ENCODE results near the gene GNG8. TPM values are rescaled to one million over a fixed set of nuclear protein-coding genes. Genes with fewer than 3 reads are reported as not detected.

Gene GNG8
- total and polyA plus RNA-seq, 2 of the 13 experiments (the other 11 are each of a cell fraction or from before 2014, with no cell fraction given): not detected

DNA sequence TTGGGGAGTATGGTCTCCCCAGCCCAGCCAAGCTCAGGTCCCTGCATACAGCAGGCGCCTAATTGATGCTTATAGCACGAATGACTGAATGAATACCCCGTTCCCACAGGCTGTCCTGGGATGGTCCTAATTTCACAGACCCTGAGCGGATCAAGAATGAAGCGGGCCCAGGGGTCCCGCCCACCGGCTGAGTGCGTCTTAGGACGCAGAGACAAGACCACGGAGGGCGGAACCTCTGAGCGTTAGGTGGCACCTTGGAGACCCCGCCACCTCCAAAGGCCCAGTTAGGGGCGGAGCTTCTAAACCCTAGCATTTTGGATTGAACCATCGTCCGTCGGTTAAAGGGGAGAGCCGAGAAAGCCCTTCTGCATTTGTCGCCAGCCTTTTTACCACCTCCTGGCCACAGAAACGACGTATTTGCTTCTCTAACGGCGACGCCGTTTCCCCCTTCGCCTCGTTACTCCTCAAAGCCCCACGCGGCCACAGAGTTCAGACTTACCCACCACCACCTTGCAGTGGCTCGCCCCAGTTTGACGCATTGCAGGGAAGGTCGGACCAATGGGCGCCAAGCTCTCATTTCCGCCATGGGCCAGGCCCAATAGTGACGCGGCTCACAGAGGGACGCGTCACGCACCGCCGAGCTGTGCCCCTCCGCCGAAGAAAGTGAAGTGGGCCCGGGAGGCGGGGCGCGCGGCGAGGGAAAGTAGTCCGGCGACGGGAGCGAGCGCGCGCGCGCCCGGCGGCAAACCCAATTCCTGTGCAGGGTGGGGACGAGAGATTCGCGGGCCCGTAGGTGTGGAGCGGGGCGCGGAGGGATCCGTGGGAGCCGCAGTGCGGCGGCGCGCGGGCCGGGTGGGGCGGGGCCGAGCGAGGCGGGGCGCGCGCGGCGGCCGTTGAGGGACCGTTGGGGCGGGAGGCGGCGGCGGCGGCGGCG lies 35.4 kb downstream of the GNG8 start (continued):
- TF ChIP-seq, protein P1, sequence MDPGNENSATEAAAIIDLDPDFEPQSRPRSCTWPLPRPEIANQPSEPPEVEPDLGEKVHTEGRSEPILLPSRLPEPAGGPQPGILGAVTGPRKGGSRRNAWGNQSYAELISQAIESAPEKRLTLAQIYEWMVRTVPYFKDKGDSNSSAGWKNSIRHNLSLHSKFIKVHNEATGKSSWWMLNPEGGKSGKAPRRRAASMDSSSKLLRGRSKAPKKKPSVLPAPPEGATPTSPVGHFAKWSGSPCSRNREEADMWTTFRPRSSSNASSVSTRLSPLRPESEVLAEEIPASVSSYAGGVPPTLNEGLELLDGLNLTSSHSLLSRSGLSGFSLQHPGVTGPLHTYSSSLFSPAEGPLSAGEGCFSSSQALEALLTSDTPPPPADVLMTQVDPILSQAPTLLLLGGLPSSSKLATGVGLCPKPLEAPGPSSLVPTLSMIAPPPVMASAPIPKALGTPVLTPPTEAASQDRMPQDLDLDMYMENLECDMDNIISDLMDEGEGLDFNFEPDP (CRISPR knock-in tag; conservative IDR thresholded peaks at IDR 0.05): 0 out of 2 replicates have a peak, but pooled peaks have one; percentile 29
- TF ChIP-seq, protein P2, sequence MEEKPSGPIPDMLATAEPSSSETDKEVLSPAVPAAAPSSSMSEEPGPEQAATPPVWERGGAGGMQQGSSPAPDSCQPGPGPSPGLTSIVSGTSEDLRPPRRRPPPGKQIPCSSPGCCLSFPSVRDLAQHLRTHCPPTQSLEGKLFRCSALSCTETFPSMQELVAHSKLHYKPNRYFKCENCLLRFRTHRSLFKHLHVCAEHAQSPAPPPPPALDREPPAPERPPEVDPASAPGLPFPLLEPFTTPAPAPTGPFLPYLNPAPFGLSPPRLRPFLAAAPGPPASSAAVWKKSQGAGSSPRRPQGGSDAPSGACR (CRISPR knock-in tag; IDR thresholded peaks at IDR 0.05): peak; percentile 89; the same call in 1 of the 2 replicates
- TF ChIP-seq KLF12 (CRISPR knock-in tag; IDR thresholded peaks at IDR 0.05; ENCODE audit: borderline replicate concordance) (peak; percentile 81; the same call in 1 of the 2 replicates), ARHGAP35 (CRISPR knock-in tag; IDR thresholded peaks at IDR 0.05; ENCODE audit: borderline replicate concordance) (peak; percentile 37; the same call in 1 of the 2 replicates), ZFP82 (CRISPR knock-in tag; IDR thresholded peaks at IDR 0.05; ENCODE audit: borderline replicate concordance) (no peak; the same call in 1 of the 2 replicates), TCF7L2 (IDR thresholded peaks at IDR 0.05; ENCODE audit: low read depth, low read length) (no peak), KMT2B (CRISPR knock-in tag; IDR thresholded peaks at IDR 0.05) (peak; percentile 81), PHF20 (CRISPR knock-in tag; IDR thresholded peaks at IDR 0.05) (peak; percentile 78), RNF2 (conservative IDR thresholded peaks at IDR 0.05; ENCODE audit: low read depth) (peak; percentile 73; the same call in 1 of the 2 replicates), ZFP36 (IDR thresholded peaks at IDR 0.05; ENCODE audit: borderline replicate concordance, low read depth, low read length, partially characterized antibody) (no peak), CBFB (CRISPR knock-in tag; IDR thresholded peaks at IDR 0.05) (peak; percentile 91), JUNB (CRISPR knock-in tag; IDR thresholded peaks at IDR 0.05; ENCODE audit: borderline replicate concordance) (no peak), TBX2 (CRISPR knock-in tag; IDR thresholded peaks at IDR 0.05; ENCODE audit: borderline replicate concordance) (peak; percentile 83), YY1 (IDR thresholded peaks at IDR 0.05; ENCODE audit: insufficient read depth, insufficient replicate concordance, low read depth, low read length) (peak; percentile 65), EEA1 (CRISPR knock-in tag; IDR thresholded peaks at IDR 0.05; ENCODE audit: borderline replicate concordance) (no peak; the same call in 1 of the 2 replicates), ZNF737 (CRISPR knock-in tag; IDR thresholded peaks at IDR 0.05; ENCODE audit: borderline replicate concordance) (no peak), FOXA3 (CRISPR knock-in tag; IDR thresholded peaks at IDR 0.05) (peak; percentile 40; the same call in 1 of the 2 replicates)
- TF ChIP-seq, protein P3, sequence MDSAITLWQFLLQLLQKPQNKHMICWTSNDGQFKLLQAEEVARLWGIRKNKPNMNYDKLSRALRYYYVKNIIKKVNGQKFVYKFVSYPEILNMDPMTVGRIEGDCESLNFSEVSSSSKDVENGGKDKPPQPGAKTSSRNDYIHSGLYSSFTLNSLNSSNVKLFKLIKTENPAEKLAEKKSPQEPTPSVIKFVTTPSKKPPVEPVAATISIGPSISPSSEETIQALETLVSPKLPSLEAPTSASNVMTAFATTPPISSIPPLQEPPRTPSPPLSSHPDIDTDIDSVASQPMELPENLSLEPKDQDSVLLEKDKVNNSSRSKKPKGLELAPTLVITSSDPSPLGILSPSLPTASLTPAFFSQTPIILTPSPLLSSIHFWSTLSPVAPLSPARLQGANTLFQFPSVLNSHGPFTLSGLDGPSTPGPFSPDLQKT (CRISPR knock-in tag; IDR thresholded peaks at IDR 0.05; ENCODE audit: borderline replicate concordance): no peak
- TF ChIP-seq, protein P4, sequence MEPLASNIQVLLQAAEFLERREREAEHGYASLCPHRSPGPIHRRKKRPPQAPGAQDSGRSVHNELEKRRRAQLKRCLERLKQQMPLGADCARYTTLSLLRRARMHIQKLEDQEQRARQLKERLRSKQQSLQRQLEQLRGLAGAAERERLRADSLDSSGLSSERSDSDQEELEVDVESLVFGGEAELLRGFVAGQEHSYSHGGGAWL (CRISPR knock-in tag; IDR thresholded peaks at IDR 0.05): peak; percentile 34; the same call in 1 of the 2 replicates
- TF ChIP-seq, protein P5, sequence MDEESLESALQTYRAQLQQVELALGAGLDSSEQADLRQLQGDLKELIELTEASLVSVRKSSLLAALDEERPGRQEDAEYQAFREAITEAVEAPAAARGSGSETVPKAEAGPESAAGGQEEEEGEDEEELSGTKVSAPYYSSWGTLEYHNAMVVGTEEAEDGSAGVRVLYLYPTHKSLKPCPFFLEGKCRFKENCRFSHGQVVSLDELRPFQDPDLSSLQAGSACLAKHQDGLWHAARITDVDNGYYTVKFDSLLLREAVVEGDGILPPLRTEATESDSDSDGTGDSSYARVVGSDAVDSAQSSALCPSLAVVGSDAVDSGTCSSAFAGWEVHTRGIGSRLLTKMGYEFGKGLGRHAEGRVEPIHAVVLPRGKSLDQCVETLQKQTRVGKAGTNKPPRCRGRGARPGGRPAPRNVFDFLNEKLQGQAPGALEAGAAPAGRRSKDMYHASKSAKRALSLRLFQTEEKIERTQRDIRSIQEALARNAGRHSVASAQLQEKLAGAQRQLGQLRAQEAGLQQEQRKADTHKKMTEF (CRISPR knock-in tag; IDR thresholded peaks at IDR 0.05): peak; percentile 93; the same call in 1 of the 2 replicates
- TF ChIP-seq, protein P6, sequence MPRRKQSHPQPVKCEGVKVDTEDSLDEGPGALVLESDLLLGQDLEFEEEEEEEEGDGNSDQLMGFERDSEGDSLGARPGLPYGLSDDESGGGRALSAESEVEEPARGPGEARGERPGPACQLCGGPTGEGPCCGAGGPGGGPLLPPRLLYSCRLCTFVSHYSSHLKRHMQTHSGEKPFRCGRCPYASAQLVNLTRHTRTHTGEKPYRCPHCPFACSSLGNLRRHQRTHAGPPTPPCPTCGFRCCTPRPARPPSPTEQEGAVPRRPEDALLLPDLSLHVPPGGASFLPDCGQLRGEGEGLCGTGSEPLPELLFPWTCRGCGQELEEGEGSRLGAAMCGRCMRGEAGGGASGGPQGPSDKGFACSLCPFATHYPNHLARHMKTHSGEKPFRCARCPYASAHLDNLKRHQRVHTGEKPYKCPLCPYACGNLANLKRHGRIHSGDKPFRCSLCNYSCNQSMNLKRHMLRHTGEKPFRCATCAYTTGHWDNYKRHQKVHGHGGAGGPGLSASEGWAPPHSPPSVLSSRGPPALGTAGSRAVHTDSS (CRISPR knock-in tag; conservative IDR thresholded peaks at IDR 0.05): 0 out of 2 replicates have a peak, but pooled peaks have one; percentile 46
